HG03159 (cell line): ENCODE data around the gene MSI2.
A peak's percentile ranks its signal among the peaks of the same experiment; 100 is the strongest.

Source experiments
- ATAC-seq: cut with Tn5 transposase; IDR thresholded peaks from one replicate; pipeline ENCODE4 v1.9.1; 2021; ENCODE audit warnings: mild to moderate bottlenecking, moderate library complexity; ENCODE audit not compliant: unreplicated experiment

Gene MSI2

GRCh38 chr17:57269052-57269451 is 12.7 kb downstream of the MSI2 start:
- no peak for ATAC-seq

GRCh38 chr17:57269598-57270255 is 13.4 kb downstream of the MSI2 start:
- ATAC-seq: no peak

- ATAC-seq: no peak
These were observed 14.5 kb downstream of the MSI2 start for GRCh38 chr17:57270801-57271245.

GRCh38 chr17:57271821-57272220 is 15.5 kb downstream of the MSI2 start:
- ATAC-seq: no peak

GRCh38 chr17:57273490-57273889 is 17.2 kb downstream of the MSI2 start:
- no peak for ATAC-seq

- ATAC-seq: no peak
These were observed 17.8 kb downstream of the MSI2 start for GRCh38 chr17:57274162-57274561.

- ATAC-seq: no peak
These were observed 18.9 kb downstream of the MSI2 start for GRCh38 chr17:57275071-57275764.

GRCh38 chr17:57276621-57277020 is 20.3 kb downstream of the MSI2 start:
- no peak for ATAC-seq

GRCh38 chr17:57277923-57278604 is 21.7 kb downstream of the MSI2 start:
- no peak for ATAC-seq

- ATAC-seq: no peak
These were observed 22.5 kb downstream of the MSI2 start for GRCh38 chr17:57278740-57279387.

GRCh38 chr17:57279432-57279831 is 23.1 kb downstream of the MSI2 start:
- ATAC-seq: no peak

- ATAC-seq: no peak
These were observed 25.6 kb downstream of the MSI2 start for GRCh38 chr17:57281887-57282286.

- ATAC-seq: no peak
These were observed 26.0 kb downstream of the MSI2 start for GRCh38 chr17:57282296-57282695.

- no peak for ATAC-seq
These were observed 27.1 kb downstream of the MSI2 start for GRCh38 chr17:57283203-57283971.

- peak; percentile 9 for ATAC-seq
These were observed 28.3 kb downstream of the MSI2 start for GRCh38 chr17:57284583-57284982.

GRCh38 chr17:57284984-57285646 is 28.8 kb downstream of the MSI2 start:
- peak; percentile 60 for ATAC-seq

GRCh38 chr17:57285701-57286100 is 29.4 kb downstream of the MSI2 start:
- ATAC-seq: no peak

- ATAC-seq: no peak
These were observed 30.2 kb downstream of the MSI2 start for GRCh38 chr17:57286399-57287105.

GRCh38 chr17:57288040-57288772 is 31.9 kb downstream of the MSI2 start:
- no peak for ATAC-seq
